ENCODE results near the gene ZDHHC23.

The ZDHHC23 gene

GRCh38 chr3:114005481-114005880, 57.7 kb downstream of the ZDHHC23 start:
- no peak for DNase-seq (ENCODE audit: low spot score)

DNA sequence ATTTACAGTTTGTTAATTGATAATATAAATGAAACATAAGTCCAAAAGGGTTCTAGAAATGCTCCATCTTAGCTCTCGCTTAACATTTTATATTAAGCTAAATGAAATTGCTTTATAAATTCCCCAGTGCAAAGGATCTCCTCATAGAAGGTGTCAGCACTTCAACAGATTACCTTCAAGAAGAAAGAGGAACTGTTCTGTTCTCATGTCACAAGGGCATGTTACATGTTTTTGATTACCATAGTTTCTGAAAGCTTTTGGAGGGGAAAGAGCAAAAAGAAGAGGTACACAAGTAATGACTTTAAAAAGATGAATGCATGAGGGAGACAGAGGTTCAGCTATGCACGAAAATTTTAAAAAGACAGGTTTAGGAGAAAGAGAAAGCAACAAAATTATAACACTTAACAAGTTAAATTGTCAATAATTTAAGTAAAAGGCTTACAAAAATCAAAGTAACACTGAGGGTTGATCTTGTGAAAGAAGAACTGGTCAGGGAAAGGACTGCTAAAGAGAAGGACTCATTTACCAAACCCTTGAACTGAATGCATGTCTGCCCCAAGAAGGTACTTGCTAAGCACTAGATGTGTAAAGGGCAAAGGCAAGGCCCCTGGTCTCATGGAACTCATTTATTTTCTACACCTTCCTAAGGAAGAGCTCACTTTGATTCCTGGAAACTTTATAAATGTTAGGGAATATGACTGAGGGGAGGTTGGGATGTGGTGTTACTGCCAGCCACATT, 63.4 kb downstream of the ZDHHC23 start:
- no peak for DNase-seq (ENCODE audit: low spot score)
